Cardiac muscle cell (in vitro differentiated cells and primary cell): ENCODE measurements around the gene NEK10. TPM values are rescaled to one million over a fixed set of nuclear protein-coding genes. Genes with fewer than 3 reads are reported as not detected.

Experiments used
- DNase-seq, 2 donors: peaks; one replicate each; pipeline versions ENCODE4 v3.0.0 to v3.0.0-alpha.2; 2010 to 2017; ENCODE audit warnings: low read depth in 1 of 2, low spot score in 1 of 2
- H3K27ac ChIP-seq: fragments of 200-600 bp; sonication (generic); 2 replicates; pipeline ENCODE4 v1.5.1; 2016
- H3K27me3 ChIP-seq: fragments of 200-600 bp; sonication (generic); 2 replicates; pipeline ENCODE4 v1.6.0; 2016; ENCODE audit warnings: control low read depth
- H3K36me3 ChIP-seq: fragments of 200-600 bp; sonication (generic); 2 replicates; pipeline ENCODE4 v1.5.1; 2016; ENCODE audit warnings: control low read depth
- H3K4me1 ChIP-seq: fragments of 200-600 bp; sonication (generic); 2 replicates; pipeline ENCODE4 v1.8.1; 2017; ENCODE audit warnings: low read depth, mild to moderate bottlenecking, mixed run types
- H3K4me3 ChIP-seq: fragments of 200-600 bp; sonication (generic); 2 replicates; pipeline ENCODE4 v1.5.1; 2016; ENCODE audit warnings: mild to moderate bottlenecking
- H3K9me3 ChIP-seq: fragments of 200-600 bp; sonication (generic); 2 replicates; pipeline ENCODE4 v1.5.1; 2017; ENCODE audit warnings: low read depth, mild to moderate bottlenecking, control low read depth
- CTCF ChIP-seq: IDR thresholded peaks from 2 replicates; pipeline ENCODE4 v1.5.1; 2012; ENCODE audit warnings: low read depth, mild to moderate bottlenecking, low read length
- polyA plus RNA-seq: library from polyadenylated mRNA; unstranded; fragments of >200 nt; fragmentation: Nextera tagmentation; extraction: Ambion mirVana; gene quantifications from 2 replicates; pipeline ENCODE4 v1.2.1, GENCODE V29; 2016
- total RNA-seq: library from RNA; depleted of rRNA; stranded (reverse); fragments of >200 nt; gene quantifications from 2 replicates; pipeline ENCODE4 v1.2.3, GENCODE V29; 2016

The NEK10 gene
- total and polyA plus RNA-seq, 2 experiments from 2014 or later: 0.54 to 2.1 TPM

GRCh38 chr3:27133060-27133459, 236.1 kb downstream of the NEK10 start:
- Histone ChIP-seq H3K27ac (no peak overlapping the region), H3K4me1 (no peaks in the 10 kb centered on the region), H3K4me3 (no peak overlapping the region), H3K36me3 (no peaks in the 10 kb centered on the region), H3K9me3 (no peaks in the 10 kb centered on the region), H3K27me3 (no peaks in the 10 kb centered on the region)
- no peak for DNase-seq
- TF ChIP-seq CTCF: no peak

DNA sequence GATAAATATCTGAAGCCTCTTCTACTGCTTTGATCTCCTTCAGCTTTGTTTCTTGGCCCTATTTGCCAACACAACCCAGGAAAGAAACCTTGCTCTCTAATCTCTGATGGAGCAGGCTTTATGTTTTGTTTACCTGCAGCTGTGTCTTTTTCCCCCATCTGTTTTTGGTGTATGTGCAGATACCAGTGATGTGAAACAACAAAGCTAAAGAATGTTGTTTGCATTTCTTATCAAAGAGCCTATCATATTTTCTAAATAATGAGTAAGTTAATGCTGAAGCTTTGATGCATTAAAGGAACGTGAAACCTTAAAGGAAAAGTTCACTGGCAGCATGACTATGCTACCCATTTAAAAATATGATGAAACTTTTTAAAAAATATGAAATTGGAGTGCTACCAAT, 238.4 kb downstream of the NEK10 start:
- no peaks in the 10 kb centered on the region for H3K27me3 ChIP-seq
- H3K4me1 ChIP-seq: no peaks in the 10 kb centered on the region
- H3K4me3 ChIP-seq: no peak overlapping the region
- no peak overlapping the region for H3K27ac ChIP-seq
- TF ChIP-seq CTCF: no peak
- H3K36me3 ChIP-seq: no peaks in the 10 kb centered on the region
- no peaks in the 10 kb centered on the region for H3K9me3 ChIP-seq
- DNase-seq: no peak

- no peak overlapping the region for H3K4me3 ChIP-seq
- no peaks in the 10 kb centered on the region for H3K36me3 ChIP-seq
- no peak for TF ChIP-seq CTCF
- H3K4me1 ChIP-seq: no peaks in the 10 kb centered on the region
- H3K9me3 ChIP-seq: no peaks in the 10 kb centered on the region
- no peak for DNase-seq
- no peaks in the 10 kb centered on the region for H3K27me3 ChIP-seq
- H3K27ac ChIP-seq: no peak overlapping the region
These were observed 241.3 kb downstream of the NEK10 start for GRCh38 chr3:27127879-27128278.

GRCh38 chr3:27127195-27127594, 242.0 kb downstream of the NEK10 start:
- no peaks in the 10 kb centered on the region for H3K9me3 ChIP-seq
- no peaks in the 10 kb centered on the region for H3K4me1 ChIP-seq
- H3K27me3 ChIP-seq: no peaks in the 10 kb centered on the region
- TF ChIP-seq CTCF: no peak
- H3K36me3 ChIP-seq: no peaks in the 10 kb centered on the region
- DNase-seq: no peak
- no peak overlapping the region for H3K27ac ChIP-seq
- H3K4me3 ChIP-seq: no peak overlapping the region

- TF ChIP-seq CTCF: no peak
- H3K4me3 ChIP-seq: no peak overlapping the region
- no peak overlapping the region for H3K27ac ChIP-seq
- DNase-seq: no peak
- no peaks in the 10 kb centered on the region for H3K27me3 ChIP-seq
- H3K9me3 ChIP-seq: no peaks in the 10 kb centered on the region
- no peaks in the 10 kb centered on the region for H3K36me3 ChIP-seq
- no peaks in the 10 kb centered on the region for H3K4me1 ChIP-seq
These were observed 243.2 kb downstream of the NEK10 start for GRCh38 chr3:27125821-27126501.
